Measurements from ENCODE around the gene EPPIN.

DNA sequence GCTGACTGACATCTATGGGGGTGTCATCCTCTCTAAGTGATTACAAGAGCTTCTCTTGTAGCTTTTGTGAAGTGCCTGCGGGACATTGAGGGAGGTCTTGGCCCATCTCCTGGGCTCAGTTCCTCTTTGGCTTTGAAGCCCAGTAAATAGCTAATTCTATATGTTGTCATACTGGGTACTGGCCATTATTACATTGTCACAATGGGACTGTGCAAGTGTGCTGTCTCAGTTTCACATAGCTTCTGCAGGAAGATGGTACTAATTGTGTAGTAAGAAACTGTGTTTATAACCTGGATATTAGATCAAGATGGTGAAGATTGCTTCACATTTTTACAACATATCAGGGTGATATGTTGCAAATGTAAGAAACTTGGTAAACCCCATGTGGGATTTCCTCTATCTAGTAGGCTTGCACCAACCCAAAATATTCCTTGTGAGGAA, 51.7 kb downstream of the EPPIN start:
- TF ChIP-seq GLIS3 (CRISPR knock-in tag; IDR thresholded peaks at IDR 0.05), result no peak
- TF ChIP-seq, protein P1, sequence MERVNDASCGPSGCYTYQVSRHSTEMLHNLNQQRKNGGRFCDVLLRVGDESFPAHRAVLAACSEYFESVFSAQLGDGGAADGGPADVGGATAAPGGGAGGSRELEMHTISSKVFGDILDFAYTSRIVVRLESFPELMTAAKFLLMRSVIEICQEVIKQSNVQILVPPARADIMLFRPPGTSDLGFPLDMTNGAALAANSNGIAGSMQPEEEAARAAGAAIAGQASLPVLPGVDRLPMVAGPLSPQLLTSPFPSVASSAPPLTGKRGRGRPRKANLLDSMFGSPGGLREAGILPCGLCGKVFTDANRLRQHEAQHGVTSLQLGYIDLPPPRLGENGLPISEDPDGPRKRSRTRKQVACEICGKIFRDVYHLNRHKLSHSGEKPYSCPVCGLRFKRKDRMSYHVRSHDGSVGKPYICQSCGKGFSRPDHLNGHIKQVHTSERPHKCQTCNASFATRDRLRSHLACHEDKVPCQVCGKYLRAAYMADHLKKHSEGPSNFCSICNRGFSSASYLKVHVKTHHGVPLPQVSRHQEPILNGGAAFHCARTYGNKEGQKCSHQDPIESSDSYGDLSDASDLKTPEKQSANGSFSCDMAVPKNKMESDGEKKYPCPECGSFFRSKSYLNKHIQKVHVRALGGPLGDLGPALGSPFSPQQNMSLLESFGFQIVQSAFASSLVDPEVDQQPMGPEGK (CRISPR knock-in tag; IDR thresholded peaks at IDR 0.05; ENCODE audit: borderline replicate concordance), result no peak
- TF ChIP-seq, protein P2, sequence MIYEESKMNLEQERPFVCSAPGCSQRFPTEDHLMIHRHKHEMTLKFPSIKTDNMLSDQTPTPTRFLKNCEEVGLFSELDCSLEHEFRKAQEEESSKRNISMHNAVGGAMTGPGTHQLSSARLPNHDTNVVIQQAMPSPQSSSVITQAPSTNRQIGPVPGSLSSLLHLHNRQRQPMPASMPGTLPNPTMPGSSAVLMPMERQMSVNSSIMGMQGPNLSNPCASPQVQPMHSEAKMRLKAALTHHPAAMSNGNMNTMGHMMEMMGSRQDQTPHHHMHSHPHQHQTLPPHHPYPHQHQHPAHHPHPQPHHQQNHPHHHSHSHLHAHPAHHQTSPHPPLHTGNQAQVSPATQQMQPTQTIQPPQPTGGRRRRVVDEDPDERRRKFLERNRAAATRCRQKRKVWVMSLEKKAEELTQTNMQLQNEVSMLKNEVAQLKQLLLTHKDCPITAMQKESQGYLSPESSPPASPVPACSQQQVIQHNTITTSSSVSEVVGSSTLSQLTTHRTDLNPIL (CRISPR knock-in tag; IDR thresholded peaks at IDR 0.05; ENCODE audit: low read depth), result no peak
- no peak for TF ChIP-seq TCF4 (CRISPR knock-in tag; IDR thresholded peaks at IDR 0.05; ENCODE audit: borderline replicate concordance)
- TF ChIP-seq ESRRG (CRISPR knock-in tag; IDR thresholded peaks at IDR 0.05), result no peak
- TF ChIP-seq, protein P3, sequence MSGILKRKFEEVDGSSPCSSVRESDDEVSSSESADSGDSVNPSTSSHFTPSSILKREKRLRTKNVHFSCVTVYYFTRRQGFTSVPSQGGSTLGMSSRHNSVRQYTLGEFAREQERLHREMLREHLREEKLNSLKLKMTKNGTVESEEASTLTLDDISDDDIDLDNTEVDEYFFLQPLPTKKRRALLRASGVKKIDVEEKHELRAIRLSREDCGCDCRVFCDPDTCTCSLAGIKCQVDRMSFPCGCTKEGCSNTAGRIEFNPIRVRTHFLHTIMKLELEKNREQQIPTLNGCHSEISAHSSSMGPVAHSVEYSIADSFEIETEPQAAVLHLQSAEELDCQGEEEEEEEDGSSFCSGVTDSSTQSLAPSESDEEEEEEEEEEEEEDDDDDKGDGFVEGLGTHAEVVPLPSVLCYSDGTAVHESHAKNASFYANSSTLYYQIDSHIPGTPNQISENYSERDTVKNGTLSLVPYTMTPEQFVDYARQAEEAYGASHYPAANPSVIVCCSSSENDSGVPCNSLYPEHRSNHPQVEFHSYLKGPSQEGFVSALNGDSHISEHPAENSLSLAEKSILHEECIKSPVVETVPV (CRISPR knock-in tag; IDR thresholded peaks at IDR 0.05), result no peak
- TF ChIP-seq SNAI2 (CRISPR knock-in tag; IDR thresholded peaks at IDR 0.05), result no peak
- no peak for TF ChIP-seq ARNTL (CRISPR knock-in tag; IDR thresholded peaks at IDR 0.05; ENCODE audit: borderline replicate concordance, low read depth)

Data from SK-N-SH treated with all-trans-retinoic acid at 6 μM for 48 hours (cell line).